Measurements from ENCODE around the gene RABL3.

- TF ChIP-seq CTCF (IDR thresholded peaks at IDR 0.05; ENCODE audit: low read length) (no peak), EZH2 (IDR thresholded peaks at IDR 0.05; ENCODE audit: borderline replicate concordance, low read length) (no peak)
Measured at GRCh38 chr3:120705884-120706582, 36.3 kb downstream of the RABL3 start.

Data from OCI-LY1 (cell line).